Mononuclear cell (primary cell): ENCODE results near the gene MRTFB. TPM values are rescaled to one million over a fixed set of nuclear protein-coding genes. Genes with fewer than 3 reads are reported as not detected.

ENCODE experiments used
- H3K27me3 ChIP-seq: 2 replicates; pipeline ENCODE4 v1.6.0; 2011; ENCODE audit warnings: low read length, control low read depth; ENCODE audit not compliant: insufficient read depth
- H3K4me1 ChIP-seq: 2 replicates; pipeline ENCODE4 v1.5.1; 2011; ENCODE audit warnings: mild to moderate bottlenecking, low read length, control low read depth; ENCODE audit not compliant: insufficient read depth
- H3K4me3 ChIP-seq: 2 replicates; pipeline ENCODE4 v1.5.1; 2011; ENCODE audit warnings: mild to moderate bottlenecking, low read length, moderate library complexity
- H3K9me3 ChIP-seq: 2 replicates; pipeline ENCODE4 v1.5.1; 2011; ENCODE audit warnings: low read depth, mild to moderate bottlenecking, control low read depth, low read length
- total RNA-seq: library from RNA; depleted of rRNA; stranded (reverse); fragments of >200 nt; gene quantifications from one replicate; pipeline ENCODE4 v1.2.3, GENCODE V29; 2012

The MRTFB gene
- total RNA-seq, 1 donor = 7.1 TPM

DNA sequence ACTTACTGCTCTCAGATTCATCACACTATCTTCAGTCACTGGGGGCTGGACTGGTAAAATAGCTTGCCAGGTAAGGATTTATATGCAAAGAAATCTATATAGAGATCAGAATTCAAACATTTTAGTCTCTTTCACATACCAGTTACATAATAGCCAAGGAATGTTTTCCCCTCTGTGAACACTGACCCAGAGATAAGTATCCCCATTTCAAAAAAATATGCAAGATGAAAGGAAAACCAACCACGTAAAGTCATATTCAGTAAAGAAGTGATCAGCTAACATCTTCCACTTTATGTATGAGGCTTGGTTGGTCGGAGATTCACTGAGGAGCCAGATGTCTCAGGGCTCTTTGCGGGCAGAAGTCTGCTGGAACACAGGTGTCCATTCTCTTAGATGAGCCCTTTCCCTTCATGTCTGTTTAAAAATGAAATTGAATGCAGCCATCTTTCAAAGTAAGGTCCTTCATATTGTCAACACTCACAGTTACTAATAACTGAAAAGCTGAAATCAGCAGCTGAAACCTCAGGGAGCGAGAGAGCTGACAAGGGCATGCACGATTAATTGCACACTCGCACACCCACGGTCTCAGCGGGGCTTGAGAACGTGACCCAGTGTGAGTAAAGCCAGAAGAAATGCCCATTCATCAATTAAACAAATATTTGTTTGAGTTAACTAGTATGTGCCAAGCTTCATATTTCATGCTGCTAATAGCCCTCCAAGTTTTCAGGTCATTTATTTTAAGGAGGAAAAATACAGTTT, 161.2 kb downstream of the MRTFB start:
- Histone ChIP-seq H3K9me3 (no peaks in the 10 kb centered on the region), H3K4me3 (no peak overlapping the region), H3K27me3 (no peaks in the 10 kb centered on the region), H3K4me1 (no peaks in the 10 kb centered on the region)

DNA sequence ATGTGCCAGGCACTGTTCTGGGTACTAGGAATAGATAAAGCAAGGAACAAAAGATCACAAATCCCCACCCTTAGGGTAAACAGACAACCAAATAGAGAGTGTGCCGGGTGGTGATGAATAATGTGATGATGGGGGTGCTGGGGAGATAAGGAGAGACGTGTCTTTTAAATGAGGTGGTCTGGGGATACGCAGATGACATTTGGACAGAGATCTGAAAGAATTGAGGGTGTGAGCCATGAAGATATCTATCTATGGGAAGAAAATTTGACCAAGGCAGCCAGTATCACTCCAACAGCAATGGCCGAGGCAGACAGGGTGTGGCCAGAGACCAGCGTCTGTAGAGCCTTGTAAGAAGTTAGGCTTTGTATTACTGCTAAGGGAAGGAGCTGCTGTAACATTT, 165.3 kb downstream of the MRTFB start:
- no peaks in the 10 kb centered on the region for H3K27me3 ChIP-seq
- no peak overlapping the region for H3K4me3 ChIP-seq
- no peaks in the 10 kb centered on the region for H3K9me3 ChIP-seq
- no peaks in the 10 kb centered on the region for H3K4me1 ChIP-seq

DNA sequence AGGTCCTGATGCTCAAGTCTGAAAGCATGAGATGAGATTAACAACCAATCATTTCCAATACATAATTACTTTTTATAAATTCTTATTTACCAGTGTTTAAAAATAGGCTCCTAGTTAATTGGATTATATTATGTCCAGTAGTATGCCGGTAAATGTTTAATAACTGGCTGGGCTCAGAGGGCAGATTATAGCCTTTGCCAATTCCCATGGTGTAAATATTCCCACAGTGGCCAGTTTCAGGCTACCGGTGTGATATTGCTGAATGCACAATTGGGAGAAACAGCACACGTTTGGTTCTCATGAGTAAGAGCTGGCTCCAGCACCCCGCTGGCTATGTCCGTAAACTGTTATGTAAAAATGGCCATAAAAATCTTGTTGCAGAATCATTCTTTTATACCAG, 167.6 kb downstream of the MRTFB start:
- Histone ChIP-seq H3K27me3 (no peaks in the 10 kb centered on the region), H3K4me3 (no peak overlapping the region), H3K9me3 (no peaks in the 10 kb centered on the region), H3K4me1 (no peaks in the 10 kb centered on the region)

DNA sequence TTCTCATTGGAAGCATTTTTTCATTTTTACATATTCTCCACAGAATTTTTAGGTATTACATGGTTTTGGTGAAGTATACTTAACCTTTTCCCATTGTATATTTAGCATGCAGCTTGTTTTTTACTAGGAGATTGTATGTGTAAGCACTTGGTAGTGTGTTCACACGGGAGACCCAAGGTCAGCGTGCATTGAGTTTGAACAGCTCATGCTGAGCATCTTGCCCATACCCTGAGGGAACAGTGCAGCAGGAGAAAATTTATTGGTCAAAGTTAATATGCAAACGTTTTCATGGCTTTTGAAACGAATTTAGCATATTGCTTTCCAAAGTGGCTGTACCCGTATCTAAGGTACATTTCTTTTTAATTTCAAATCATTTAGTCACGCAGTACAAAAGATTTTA, 168.7 kb downstream of the MRTFB start:
- Histone ChIP-seq H3K9me3 (no peaks in the 10 kb centered on the region), H3K4me3 (no peak overlapping the region), H3K27me3 (no peaks in the 10 kb centered on the region), H3K4me1 (no peaks in the 10 kb centered on the region)

DNA sequence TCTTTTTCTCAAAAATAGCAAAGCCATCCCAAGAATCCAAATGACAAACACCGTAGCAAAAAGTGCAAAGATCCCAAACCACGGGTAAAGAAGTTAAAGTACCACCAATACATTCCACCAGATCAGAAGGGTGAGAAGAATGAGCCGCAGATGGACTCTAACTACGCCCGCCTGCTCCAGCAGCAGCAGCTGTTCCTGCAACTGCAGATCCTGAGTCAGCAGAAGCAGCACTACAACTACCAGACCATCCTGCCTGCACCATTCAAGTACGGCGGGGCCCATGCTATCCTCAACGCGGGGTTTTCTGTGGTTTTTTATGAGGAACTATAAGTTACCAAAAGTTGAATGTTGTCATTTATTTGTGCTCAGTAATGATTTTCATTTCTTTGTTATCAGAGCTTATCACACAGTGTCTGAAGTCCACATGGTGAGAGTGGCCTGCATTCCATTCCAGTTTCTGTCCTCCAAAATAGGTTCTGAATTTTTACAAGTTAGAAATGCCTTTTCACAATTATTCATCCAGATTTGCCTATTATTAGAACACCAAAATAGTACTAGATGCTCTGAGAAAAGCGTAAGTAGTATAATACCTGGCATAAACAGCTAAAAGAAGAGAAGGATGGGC, 169.2 kb downstream of the MRTFB start:
- no peaks in the 10 kb centered on the region for H3K27me3 ChIP-seq
- no peak overlapping the region for H3K4me3 ChIP-seq
- H3K9me3 ChIP-seq = no peaks in the 10 kb centered on the region
- no peaks in the 10 kb centered on the region for H3K4me1 ChIP-seq

DNA sequence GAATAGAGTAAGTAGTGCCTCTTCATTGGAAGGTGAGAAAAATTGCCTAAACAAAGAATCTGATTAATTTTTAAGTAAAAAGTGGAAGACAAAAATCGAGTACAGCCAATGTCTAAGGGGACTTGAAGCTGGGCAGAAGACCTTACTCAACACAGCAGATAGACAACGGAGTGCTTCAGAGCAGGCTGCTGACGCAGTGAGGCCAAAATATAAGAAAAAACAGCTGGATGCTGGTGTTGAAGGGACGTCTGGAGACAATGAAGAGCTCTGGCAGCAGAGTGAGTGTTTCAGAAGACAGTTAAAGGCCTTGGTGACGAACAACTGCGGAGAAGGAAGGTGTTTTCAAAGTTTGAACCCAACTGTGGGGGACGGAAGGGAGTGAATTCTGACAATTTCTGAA, 169.8 kb downstream of the MRTFB start:
- Histone ChIP-seq H3K27me3 (no peaks in the 10 kb centered on the region), H3K9me3 (no peaks in the 10 kb centered on the region), H3K4me1 (no peaks in the 10 kb centered on the region), H3K4me3 (no peak overlapping the region)

DNA sequence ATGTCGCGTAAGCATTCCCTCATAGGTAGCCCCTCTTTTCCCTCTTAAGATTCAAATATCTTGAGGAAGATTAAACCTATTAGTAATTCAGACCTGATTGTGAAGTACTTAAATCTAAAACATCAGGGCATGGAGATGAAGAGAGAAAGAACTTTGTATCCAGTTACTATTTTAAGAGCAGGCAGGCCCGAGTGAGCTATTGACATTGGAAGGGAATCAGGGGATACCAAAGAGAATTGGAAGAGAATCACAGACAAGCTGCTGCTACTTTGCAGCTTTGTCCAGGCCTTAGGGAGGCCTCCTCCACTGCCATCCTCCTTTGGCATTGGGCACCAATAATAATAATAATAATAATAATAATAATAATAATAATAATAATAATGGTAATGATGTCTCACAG, 170.5 kb downstream of the MRTFB start:
- no peak overlapping the region for H3K4me3 ChIP-seq
- H3K9me3 ChIP-seq = no peaks in the 10 kb centered on the region
- H3K4me1 ChIP-seq = no peaks in the 10 kb centered on the region
- H3K27me3 ChIP-seq = no peaks in the 10 kb centered on the region

DNA sequence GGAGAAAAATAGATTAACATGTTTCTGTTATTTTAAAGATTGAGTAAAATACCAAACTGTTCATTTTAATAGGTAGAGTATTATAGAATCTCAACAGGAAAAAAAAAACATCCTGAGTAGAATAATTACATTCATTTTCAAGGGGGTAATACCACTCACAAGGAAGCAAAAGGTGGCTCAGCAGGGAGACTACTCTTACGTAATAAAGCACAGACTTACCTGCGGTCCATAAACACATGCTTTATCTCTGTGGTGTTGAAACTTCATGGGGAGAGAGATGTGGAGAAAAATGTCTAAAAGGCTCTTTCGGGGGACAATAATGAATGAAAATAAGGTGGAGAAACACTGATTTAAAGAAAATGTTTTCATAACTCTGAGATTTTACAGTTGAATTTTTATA, 171.7 kb downstream of the MRTFB start:
- Histone ChIP-seq H3K27me3 (no peaks in the 10 kb centered on the region), H3K4me3 (no peak overlapping the region)

DNA sequence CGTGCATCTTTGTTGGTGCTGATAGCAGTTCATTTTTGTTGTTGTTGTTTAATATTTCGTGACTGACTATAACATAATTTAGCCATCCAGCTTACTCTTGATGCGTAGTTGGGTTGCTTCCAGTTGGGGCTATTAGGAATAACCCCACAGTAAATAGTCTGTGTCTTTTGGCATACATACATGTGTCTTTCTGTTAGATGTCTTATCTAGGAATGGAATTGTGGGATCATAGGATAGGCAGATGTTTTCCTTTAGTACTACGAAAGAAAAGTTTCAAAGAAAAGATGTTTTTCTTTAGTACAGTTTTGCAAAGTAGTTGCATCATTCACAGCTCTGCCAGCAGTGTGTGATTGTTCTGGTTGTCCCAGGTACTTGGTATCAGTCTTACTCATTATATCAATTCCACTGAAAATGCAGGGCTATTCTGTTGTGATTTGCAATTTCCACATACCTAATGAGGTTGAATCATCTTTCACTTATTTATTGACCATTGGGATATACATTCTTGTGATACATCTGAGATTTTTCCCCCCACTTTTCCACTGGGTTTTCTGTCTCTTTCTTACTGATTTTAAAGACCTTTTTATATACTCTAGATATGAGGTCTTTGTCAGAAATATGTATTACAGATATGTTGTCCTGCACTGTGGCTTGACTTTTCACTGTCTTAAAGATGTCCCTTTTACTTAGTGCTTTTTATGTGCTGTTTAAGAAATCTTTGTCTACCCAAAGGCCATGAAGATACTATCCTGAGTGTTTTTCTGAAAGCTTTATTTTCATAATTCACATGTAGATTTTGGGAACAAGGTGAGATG, 173.3 kb downstream of the MRTFB start:
- Histone ChIP-seq H3K9me3 (no peaks in the 10 kb centered on the region), H3K4me3 (no peak overlapping the region), H3K27me3 (no peaks in the 10 kb centered on the region), H3K4me1 (no peaks in the 10 kb centered on the region)

More for the DNA sequence above, 171.7 kb downstream of the MRTFB start:
- Histone ChIP-seq H3K4me1 (no peaks in the 10 kb centered on the region), H3K9me3 (no peaks in the 10 kb centered on the region)

DNA sequence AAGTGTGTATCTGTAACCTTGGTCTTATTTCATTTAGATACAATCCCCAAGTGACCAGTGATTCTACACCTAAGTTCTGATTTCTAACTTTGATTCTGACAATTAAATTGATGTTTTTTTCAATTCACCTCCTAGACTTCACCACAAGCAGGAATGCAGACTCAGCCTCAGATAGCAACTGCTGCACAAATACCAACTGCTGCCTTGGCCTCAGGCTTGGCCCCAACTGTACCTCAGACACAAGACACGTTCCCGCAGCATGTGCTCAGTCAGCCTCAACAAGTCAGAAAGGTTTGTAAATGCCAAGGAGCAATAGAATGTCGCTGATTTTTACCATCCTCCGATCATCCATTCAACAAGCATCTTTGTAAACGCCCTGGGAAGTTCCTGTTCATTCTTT, 177.7 kb downstream of the MRTFB start:
- no peaks in the 10 kb centered on the region for H3K27me3 ChIP-seq
- no peak overlapping the region for H3K4me3 ChIP-seq
- H3K4me1 ChIP-seq = no peaks in the 10 kb centered on the region
- no peaks in the 10 kb centered on the region for H3K9me3 ChIP-seq

DNA sequence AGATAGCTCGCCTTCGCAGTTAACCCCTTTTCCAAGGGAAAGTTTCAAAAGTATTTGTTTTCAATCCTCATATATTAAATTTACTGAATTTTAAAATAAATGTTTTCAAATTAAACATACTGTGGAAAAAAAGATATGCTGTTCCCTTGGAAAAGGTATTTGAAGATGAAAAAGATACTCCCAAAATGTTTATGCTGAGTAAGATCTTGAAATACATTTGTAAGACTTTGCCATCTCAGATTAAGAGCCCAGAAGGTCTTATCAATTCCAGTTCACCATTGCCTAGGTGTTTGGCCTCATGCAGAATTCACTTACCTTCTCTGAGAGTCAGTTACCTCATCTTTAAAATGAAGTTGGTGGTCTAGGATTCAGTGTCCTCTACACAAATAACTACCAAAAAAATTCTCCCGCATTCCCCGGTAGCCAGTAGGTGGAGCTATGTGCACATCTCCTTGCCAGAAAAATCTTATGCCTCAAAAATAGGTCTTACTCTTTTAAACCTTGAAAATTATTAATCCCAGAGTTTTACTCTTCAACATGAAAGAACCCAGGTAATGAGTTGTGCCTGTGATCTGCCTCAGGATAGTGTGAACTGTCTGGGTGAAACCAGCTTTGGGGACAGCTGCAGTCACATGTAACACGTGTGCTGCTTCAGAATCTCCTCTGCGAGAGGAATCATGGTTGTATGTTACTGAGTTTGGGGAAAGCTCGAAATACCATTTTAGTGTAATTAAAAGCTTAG, 178.3 kb downstream of the MRTFB start:
- Histone ChIP-seq H3K4me3 (no peak overlapping the region), H3K9me3 (no peaks in the 10 kb centered on the region), H3K27me3 (no peaks in the 10 kb centered on the region), H3K4me1 (no peaks in the 10 kb centered on the region)

DNA sequence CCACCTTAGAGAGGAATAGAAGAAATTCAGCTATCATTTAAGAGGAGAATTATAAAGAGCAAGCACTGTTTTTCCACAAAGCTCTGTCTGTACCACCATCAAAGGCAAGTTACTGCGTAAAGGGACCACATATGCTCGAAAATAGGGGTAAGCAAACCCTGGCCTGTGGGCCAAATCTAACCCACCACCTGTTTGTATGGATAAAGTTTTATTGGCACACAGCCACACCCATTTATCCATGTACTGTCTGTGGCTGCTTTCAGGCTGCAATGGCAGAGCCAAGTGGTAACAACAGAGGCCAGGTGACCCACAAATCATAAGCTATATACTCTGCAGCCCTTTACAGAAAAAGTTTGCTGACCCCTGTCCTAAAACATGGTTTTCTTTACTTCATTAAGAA, 180.3 kb downstream of the MRTFB start:
- Histone ChIP-seq H3K4me1 (no peaks in the 10 kb centered on the region), H3K27me3 (no peaks in the 10 kb centered on the region), H3K4me3 (no peak overlapping the region), H3K9me3 (no peaks in the 10 kb centered on the region)

DNA sequence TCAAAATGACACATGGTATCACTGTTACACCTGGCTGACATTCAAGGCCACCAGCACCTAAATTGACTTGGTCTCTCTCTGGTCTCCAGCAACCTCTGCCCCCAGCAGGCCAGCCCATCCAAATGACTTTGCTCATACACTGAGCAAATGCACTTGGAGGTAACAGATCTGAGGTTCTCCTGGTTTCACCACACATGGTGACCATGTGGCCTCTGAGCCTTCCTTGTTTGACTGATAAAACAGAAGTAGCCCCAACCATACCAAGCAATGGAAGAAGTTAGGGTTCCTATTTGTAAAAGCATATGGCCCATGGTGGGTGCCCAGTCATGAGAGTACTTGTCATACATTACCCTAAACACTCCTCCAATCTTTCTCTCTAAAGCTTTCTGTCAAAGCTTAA, 181.7 kb downstream of the MRTFB start:
- Histone ChIP-seq H3K9me3 (no peaks in the 10 kb centered on the region), H3K27me3 (no peaks in the 10 kb centered on the region), H3K4me1 (no peaks in the 10 kb centered on the region), H3K4me3 (no peak overlapping the region)

DNA sequence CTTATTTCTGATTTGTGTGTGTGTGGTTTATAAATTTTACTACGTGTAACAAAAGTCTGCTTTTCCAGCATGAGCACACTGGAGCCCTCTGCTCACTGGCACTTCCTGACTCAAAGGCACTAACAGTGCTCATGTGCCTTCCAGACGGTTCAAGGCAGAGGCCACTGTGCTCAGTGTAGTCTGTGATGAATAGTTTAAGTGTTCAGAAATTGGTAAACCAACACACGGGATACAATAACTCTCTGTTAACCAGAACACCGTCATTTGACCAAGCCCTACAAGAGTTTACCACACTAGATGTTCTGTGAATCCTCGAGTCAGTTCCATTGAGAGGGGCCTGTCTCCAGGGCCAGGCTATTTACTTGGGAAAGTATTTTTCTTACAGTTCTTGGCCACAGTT, 191.9 kb downstream of the MRTFB start:
- Histone ChIP-seq H3K4me3 (no peak overlapping the region), H3K9me3 (no peaks in the 10 kb centered on the region), H3K27me3 (no peaks in the 10 kb centered on the region), H3K4me1 (no peaks in the 10 kb centered on the region)

DNA sequence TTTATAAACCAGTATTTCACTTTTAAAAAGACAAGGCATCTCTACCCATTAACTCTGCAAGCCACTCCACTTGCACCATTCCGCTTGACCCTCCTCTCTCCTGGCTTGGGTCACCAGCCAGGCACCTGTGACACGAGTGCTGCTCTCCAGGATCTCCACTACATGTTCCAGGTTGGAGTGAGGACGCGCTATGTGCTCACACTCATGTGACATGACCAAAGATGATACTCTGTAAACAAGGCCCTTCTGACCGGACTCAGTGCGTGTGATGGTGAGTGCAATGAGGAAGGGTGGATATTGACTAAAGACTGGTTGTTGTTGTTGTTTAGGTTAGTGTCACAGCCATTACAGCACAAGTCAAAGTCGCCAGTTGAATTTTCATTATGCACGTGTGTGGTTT, 192.7 kb downstream of the MRTFB start:
- no peak overlapping the region for H3K4me3 ChIP-seq
- H3K9me3 ChIP-seq = no peaks in the 10 kb centered on the region
- H3K4me1 ChIP-seq = no peaks in the 10 kb centered on the region
- H3K27me3 ChIP-seq = no peaks in the 10 kb centered on the region
